SK-N-SH treated with all-trans-retinoic acid at 6 μM for 48 hours (cell line): Measurements from ENCODE around the gene ASPDH.

Experiments used
- ATAC-seq: fragments of 200-7000 bp; cut with Tn5 transposase; 3 replicates; pipeline ENCODE4 v1.9.1; 2020; ENCODE audit warnings: mild to moderate bottlenecking, moderate library complexity
- ARNTL ChIP-seq: fragments of 450-650 bp; formaldehyde crosslinking; IDR thresholded peaks from 2 replicates; pipeline ENCODE4 v1.5.0; 2020; ENCODE audit warnings: low read depth, mild to moderate bottlenecking, moderate library complexity, borderline replicate concordance
- BACH2 ChIP-seq: fragments of 250-450 bp; sonication (Bioruptor Pico); IDR thresholded peaks from 2 replicates; pipeline ENCODE4 v1.9.0; 2021; ENCODE audit warnings: mild to moderate bottlenecking, borderline replicate concordance
- ESRRG ChIP-seq: fragments of 250-450 bp; sonication (Bioruptor Pico); IDR thresholded peaks from 2 replicates; pipeline ENCODE4 v1.6.1; 2021; ENCODE audit warnings: mild to moderate bottlenecking
- ISL1 ChIP-seq: fragments of 250-450 bp; sonication (Bioruptor Pico); IDR thresholded peaks from 2 replicates; pipeline ENCODE4 v2.1.2; 2022; ENCODE audit warnings: mild to moderate bottlenecking, moderate library complexity
- RARB ChIP-seq: fragments of 250-450 bp; sonication (Bioruptor Pico); IDR thresholded peaks from 2 replicates; pipeline ENCODE4 v1.8.0; 2021; ENCODE audit warnings: mild to moderate bottlenecking, moderate library complexity
- SNAI2 ChIP-seq: fragments of 250-450 bp; sonication (Bioruptor Pico); IDR thresholded peaks from 2 replicates; pipeline ENCODE4 v1.5.0; 2020; ENCODE audit warnings: mild to moderate bottlenecking, moderate library complexity
- TOX ChIP-seq: fragments of 250-450 bp; sonication (Bioruptor Pico); IDR thresholded peaks from 2 replicates; pipeline ENCODE4 v1.8.0; 2021; ENCODE audit warnings: mild to moderate bottlenecking, moderate library complexity, borderline replicate concordance
- ZC3H10 ChIP-seq: fragments of 250-450 bp; sonication (Bioruptor Pico); IDR thresholded peaks from 2 replicates; pipeline ENCODE4 v1.5.1; 2021; ENCODE audit warnings: mild to moderate bottlenecking, moderate library complexity
- ZFP3 ChIP-seq: fragments of 250-450 bp; sonication (Bioruptor Pico); IDR thresholded peaks from 2 replicates; pipeline ENCODE4 v1.5.0; 2020; ENCODE audit warnings: mild to moderate bottlenecking, moderate library complexity
- ZFP30 ChIP-seq: fragments of 450-650 bp; formaldehyde crosslinking; IDR thresholded peaks from 2 replicates; pipeline ENCODE4 v1.5.0; 2022; ENCODE audit warnings: mild to moderate bottlenecking, moderate library complexity
- ZNF565 ChIP-seq: fragments of 450-650 bp; formaldehyde crosslinking; conservative IDR thresholded peaks from 2 replicates; pipeline ENCODE4 v1.5.0; 2020; ENCODE audit warnings: low read depth, mild to moderate bottlenecking, moderate library complexity
- ZNF70 ChIP-seq: fragments of 450-650 bp; formaldehyde crosslinking; IDR thresholded peaks from 2 replicates; pipeline ENCODE4 v1.5.0; 2020; ENCODE audit warnings: mild to moderate bottlenecking, moderate library complexity
- TF ChIP-seq, protein P1 (sequence below): fragments of 250-450 bp; sonication (Bioruptor Pico); IDR thresholded peaks from 2 replicates; pipeline ENCODE4 v1.8.0; 2021; ENCODE audit warnings: low read depth, mild to moderate bottlenecking, moderate library complexity, borderline replicate concordance
- TF ChIP-seq, protein P2 (sequence below): fragments of 250-450 bp; sonication (Bioruptor Pico); IDR thresholded peaks from 2 replicates; pipeline ENCODE4 v1.5.0; 2020; ENCODE audit warnings: mild to moderate bottlenecking, moderate library complexity
- TF ChIP-seq, protein P3 (sequence below): fragments of 250-450 bp; sonication (Bioruptor Pico); IDR thresholded peaks from 2 replicates; pipeline ENCODE4 v1.5.1; 2020; ENCODE audit warnings: low read depth, mild to moderate bottlenecking, moderate library complexity
- TF ChIP-seq, protein P4 (sequence below): fragments of 250-450 bp; sonication (Bioruptor Pico); IDR thresholded peaks from 2 replicates; pipeline ENCODE4 v1.8.0; 2020; ENCODE audit warnings: mild to moderate bottlenecking, moderate library complexity, borderline replicate concordance
- TF ChIP-seq, protein P5 (sequence below): fragments of 250-450 bp; sonication (Bioruptor Pico); IDR thresholded peaks from 2 replicates; pipeline ENCODE4 v1.5.1; 2021; ENCODE audit warnings: mild to moderate bottlenecking, moderate library complexity

Gene ASPDH

DNA sequence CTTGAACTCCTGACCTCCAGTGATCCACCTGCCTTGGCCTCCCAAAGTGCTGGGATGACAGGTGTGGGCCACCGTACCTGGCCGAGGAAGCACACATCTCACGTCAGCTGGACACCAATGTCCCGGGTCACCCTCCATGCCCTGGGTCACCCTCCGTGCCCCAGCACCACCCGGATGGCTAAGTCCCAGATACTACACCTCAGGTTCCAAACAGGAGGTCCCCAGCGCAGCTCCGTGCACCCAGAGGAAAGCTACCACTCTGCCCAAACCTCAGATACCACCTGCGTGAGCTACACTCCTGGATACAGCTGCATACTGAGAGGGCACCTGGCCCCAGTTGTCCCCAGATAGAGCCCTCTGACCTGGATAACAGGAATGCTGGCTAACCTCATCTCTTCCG lies 40.5 kb upstream of the ASPDH start (continued):
- TF ChIP-seq ARNTL (CRISPR knock-in tag) (no peak), ZNF70 (CRISPR knock-in tag) (no peak), ISL1 (CRISPR knock-in tag) (no peak), ZC3H10 (CRISPR knock-in tag) (no peak), ZFP30 (CRISPR knock-in tag) (no peak)
- TF ChIP-seq, protein P1, sequence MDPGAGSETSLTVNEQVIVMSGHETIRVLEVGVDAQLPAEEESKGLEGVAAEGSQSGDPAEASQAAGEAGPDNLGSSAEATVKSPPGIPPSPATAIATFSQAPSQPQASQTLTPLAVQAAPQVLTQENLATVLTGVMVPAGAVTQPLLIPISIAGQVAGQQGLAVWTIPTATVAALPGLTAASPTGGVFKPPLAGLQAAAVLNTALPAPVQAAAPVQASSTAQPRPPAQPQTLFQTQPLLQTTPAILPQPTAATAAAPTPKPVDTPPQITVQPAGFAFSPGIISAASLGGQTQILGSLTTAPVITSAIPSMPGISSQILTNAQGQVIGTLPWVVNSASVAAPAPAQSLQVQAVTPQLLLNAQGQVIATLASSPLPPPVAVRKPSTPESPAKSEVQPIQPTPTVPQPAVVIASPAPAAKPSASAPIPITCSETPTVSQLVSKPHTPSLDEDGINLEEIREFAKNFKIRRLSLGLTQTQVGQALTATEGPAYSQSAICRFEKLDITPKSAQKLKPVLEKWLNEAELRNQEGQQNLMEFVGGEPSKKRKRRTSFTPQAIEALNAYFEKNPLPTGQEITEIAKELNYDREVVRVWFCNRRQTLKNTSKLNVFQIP (CRISPR knock-in tag): no peak

DNA sequence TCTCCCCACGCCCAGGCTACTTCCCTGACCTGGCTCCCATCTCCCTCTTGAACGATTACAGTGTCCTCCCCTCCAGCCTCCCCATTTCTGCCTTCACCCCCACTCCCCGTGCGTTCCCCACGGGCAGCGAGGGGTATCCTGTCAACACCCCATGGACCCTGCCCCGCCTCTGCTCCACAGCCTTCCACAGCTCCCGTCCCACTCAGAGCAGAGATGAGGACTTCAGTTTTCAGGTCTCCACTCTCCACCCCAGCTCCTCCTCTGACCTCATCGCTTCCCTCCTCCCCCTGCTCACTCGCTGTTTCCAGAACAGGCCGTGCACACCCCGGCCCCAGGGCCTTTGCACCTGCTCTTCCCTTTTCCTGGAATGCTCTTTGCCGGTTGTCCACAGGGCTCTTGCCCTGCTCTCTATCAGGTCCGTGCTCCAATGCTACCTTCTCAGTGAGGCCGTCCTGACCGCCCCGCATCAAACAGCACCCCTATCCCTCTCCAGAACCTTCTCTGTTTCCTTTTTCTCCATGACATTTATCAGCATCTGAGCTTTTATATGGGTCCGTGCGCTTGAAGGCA lies 39.5 kb upstream of the ASPDH start:
- ATAC-seq: no peak

DNA sequence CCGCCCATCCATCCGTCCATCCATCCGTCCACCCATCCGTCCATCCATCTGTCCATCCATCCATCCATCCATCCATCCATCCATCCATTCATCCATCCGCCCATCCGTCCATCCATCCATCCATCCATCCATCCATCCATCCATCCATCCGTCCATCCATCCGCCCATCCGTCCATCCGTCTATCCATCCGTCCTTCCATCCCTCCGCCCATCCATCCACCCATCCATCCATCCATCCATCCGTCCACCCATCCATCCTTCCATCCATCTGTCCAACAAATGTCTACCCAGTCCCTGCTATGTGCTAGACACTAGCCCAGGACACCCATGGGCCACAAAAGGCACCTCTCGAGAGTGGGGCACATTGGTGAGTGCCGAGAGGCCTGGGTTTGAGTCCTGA lies 38.8 kb upstream of the ASPDH start:
- no peak for ATAC-seq
- no peak for TF ChIP-seq ZNF565 (CRISPR knock-in tag)
- no peak for TF ChIP-seq TOX
- no peak for TF ChIP-seq BACH2 (CRISPR knock-in tag)
- TF ChIP-seq ZFP30 (CRISPR knock-in tag): no peak
- TF ChIP-seq SNAI2 (CRISPR knock-in tag): no peak
- TF ChIP-seq, protein P2, sequence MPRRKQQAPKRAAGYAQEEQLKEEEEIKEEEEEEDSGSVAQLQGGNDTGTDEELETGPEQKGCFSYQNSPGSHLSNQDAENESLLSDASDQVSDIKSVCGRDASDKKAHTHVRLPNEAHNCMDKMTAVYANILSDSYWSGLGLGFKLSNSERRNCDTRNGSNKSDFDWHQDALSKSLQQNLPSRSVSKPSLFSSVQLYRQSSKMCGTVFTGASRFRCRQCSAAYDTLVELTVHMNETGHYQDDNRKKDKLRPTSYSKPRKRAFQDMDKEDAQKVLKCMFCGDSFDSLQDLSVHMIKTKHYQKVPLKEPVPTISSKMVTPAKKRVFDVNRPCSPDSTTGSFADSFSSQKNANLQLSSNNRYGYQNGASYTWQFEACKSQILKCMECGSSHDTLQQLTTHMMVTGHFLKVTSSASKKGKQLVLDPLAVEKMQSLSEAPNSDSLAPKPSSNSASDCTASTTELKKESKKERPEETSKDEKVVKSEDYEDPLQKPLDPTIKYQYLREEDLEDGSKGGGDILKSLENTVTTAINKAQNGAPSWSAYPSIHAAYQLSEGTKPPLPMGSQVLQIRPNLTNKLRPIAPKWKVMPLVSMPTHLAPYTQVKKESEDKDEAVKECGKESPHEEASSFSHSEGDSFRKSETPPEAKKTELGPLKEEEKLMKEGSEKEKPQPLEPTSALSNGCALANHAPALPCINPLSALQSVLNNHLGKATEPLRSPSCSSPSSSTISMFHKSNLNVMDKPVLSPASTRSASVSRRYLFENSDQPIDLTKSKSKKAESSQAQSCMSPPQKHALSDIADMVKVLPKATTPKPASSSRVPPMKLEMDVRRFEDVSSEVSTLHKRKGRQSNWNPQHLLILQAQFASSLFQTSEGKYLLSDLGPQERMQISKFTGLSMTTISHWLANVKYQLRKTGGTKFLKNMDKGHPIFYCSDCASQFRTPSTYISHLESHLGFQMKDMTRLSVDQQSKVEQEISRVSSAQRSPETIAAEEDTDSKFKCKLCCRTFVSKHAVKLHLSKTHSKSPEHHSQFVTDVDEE: no peak
- no peak for TF ChIP-seq ZC3H10 (CRISPR knock-in tag)
- TF ChIP-seq, protein P3, sequence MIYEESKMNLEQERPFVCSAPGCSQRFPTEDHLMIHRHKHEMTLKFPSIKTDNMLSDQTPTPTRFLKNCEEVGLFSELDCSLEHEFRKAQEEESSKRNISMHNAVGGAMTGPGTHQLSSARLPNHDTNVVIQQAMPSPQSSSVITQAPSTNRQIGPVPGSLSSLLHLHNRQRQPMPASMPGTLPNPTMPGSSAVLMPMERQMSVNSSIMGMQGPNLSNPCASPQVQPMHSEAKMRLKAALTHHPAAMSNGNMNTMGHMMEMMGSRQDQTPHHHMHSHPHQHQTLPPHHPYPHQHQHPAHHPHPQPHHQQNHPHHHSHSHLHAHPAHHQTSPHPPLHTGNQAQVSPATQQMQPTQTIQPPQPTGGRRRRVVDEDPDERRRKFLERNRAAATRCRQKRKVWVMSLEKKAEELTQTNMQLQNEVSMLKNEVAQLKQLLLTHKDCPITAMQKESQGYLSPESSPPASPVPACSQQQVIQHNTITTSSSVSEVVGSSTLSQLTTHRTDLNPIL (CRISPR knock-in tag): no peak

More for the DNA sequence above, 39.5 kb upstream of the ASPDH start:
- TF ChIP-seq ZC3H10 (CRISPR knock-in tag) (no peak), ARNTL (CRISPR knock-in tag) (no peak), ESRRG (CRISPR knock-in tag) (no peak), TOX (no peak), ZFP3 (no peak), RARB (CRISPR knock-in tag) (no peak), ISL1 (CRISPR knock-in tag) (no peak)
- TF ChIP-seq, protein P4, sequence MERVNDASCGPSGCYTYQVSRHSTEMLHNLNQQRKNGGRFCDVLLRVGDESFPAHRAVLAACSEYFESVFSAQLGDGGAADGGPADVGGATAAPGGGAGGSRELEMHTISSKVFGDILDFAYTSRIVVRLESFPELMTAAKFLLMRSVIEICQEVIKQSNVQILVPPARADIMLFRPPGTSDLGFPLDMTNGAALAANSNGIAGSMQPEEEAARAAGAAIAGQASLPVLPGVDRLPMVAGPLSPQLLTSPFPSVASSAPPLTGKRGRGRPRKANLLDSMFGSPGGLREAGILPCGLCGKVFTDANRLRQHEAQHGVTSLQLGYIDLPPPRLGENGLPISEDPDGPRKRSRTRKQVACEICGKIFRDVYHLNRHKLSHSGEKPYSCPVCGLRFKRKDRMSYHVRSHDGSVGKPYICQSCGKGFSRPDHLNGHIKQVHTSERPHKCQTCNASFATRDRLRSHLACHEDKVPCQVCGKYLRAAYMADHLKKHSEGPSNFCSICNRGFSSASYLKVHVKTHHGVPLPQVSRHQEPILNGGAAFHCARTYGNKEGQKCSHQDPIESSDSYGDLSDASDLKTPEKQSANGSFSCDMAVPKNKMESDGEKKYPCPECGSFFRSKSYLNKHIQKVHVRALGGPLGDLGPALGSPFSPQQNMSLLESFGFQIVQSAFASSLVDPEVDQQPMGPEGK: no peak
- TF ChIP-seq, protein P1 (CRISPR knock-in tag): no peak
- TF ChIP-seq, protein P5, sequence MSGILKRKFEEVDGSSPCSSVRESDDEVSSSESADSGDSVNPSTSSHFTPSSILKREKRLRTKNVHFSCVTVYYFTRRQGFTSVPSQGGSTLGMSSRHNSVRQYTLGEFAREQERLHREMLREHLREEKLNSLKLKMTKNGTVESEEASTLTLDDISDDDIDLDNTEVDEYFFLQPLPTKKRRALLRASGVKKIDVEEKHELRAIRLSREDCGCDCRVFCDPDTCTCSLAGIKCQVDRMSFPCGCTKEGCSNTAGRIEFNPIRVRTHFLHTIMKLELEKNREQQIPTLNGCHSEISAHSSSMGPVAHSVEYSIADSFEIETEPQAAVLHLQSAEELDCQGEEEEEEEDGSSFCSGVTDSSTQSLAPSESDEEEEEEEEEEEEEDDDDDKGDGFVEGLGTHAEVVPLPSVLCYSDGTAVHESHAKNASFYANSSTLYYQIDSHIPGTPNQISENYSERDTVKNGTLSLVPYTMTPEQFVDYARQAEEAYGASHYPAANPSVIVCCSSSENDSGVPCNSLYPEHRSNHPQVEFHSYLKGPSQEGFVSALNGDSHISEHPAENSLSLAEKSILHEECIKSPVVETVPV (CRISPR knock-in tag): no peak
